CD4-positive, alpha-beta T cell treated with Interleukin-15 for 4 hours (primary cell): Measurements from ENCODE around the gene IMMT.
"Not testable (repeated sequence)": the region's sequence is repeated elsewhere in the genome, so short reads cannot be mapped to it uniquely, and the experiment has no call there.

ENCODE experiments used
- DNase-seq: peaks from one replicate; pipeline ENCODE4 v3.0.0-alpha.2; 2020; ENCODE audit warnings: low spot score

Gene IMMT

GRCh38 chr2:86195055-86195807 is at the start of gene IMMT:
Gene IMMT (minus strand): TSS chr2:86195462. CDS start chr2:86195382, 80 bp downstream.
- DNase-seq, result peak; percentile 86

DNA sequence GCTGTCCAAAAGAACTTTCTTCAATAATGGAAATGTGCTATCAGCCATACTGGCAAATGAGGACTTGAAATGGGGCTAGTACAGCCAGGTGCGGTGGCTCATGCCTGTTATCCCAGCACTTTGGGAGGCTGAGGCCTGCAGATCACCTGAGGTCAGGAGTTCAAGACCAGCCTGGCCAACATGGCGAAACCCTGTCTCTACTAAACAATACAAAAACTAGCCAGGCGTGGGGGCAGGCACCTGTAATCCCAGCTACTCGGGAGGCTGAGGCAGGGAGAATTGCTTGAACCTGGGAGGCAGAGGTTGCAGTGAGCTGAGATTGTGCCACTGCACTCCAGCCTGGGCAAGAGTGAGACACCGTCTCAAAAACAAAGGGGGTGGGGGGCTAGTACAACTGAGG is 49.5 kb upstream of the IMMT start:
- DNase-seq, result not testable (repeated sequence)

DNA sequence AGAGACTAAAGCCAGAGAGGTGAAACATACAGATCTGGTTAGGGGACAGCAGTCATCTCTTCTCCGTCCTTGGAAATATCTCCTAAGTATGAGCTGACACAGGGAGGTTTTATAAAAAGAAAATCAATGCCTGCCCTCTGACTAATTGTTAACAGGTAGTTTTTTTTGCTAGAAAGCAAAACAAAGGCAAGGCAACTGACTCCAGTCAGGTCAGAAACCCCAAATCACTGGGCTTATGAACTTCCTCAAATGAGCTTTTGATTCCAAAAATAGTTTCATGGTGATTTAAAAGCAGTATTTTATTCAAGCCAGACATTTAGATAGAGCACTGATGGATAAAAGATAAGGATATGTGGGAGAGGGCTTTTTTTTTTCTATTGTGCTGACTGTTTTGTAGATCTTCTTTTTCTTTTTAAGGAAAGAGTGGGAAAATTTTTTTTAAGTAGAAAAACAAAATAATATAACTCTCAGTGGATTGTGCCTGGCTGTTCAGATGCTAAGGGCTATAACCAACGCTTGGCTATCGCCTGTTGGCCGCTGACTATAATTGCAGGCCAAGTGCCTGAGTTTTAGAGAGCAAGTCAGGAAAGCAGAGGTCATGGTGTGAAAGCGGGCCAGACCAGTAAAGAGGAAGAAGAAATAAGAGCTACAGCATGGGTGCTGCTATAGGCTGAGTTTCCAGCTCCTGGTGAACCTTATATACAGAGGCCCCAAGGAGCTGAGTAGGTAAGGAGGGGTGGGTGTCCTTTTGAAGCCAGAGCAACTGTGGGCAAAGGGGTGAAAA is 48.9 kb upstream of the IMMT start:
- DNase-seq, result no peak

DNA sequence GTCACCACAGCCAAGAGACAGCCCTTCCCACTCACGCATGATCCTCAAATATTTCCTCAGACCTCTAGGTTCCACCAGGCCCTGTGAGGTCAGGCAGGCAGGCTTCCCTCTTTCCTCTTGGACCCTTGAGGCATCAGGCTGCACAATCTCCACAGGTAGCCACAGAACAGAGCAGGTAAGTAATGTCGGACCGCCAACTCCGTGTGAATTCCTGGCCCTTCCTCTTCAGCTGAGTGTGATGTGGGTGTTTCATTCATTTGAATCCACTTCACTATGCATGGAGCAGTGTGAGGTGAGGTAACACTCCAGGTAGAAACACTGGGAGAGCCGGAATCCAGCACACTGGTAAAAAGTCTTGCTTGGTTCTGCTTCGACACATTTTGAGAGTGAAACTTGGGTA is 48.0 kb upstream of the IMMT start:
- no peak for DNase-seq

GRCh38 chr2:86241611-86242010 is 46.3 kb upstream of the IMMT start:
- no peak for DNase-seq

DNA sequence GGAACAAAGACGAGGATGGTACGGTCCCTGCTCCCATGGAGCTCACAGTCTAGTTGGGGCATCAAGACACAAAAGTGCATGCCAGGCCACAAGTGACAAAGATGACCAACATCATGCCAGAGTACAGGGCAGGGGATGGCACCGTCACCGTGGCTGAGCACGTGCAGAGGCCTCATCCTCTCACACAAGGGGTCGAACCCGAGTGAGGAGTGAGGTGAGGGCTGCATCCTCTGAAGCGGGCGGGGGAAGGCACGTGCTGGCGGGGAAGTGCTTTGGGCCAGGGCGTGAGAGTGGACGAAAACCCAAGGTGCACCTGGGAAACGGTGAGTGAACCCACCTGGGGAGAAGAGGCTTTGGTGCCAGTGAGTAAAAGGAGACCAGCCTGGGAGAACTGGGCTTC is 45.0 kb upstream of the IMMT start:
- no peak for DNase-seq

DNA sequence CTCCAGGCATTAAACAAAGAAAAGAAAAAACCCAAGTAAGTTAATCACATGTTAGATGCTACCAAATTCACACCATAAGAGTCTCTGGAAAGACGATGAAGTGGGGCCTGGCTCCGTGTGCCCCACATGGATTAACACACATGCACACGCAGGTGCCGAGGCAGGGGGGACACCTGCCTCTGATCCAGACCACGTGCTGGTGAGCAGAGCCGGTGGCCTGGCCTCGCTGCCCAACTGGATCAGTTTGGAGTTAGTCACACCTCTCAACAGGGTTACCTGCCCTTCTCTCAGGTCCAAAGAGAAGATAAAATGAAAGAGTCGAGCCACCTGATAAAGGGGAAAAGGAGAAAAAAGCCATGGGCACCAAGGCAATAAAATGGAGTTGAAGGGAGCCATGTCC is 44.5 kb upstream of the IMMT start:
- no peak for DNase-seq

DNA sequence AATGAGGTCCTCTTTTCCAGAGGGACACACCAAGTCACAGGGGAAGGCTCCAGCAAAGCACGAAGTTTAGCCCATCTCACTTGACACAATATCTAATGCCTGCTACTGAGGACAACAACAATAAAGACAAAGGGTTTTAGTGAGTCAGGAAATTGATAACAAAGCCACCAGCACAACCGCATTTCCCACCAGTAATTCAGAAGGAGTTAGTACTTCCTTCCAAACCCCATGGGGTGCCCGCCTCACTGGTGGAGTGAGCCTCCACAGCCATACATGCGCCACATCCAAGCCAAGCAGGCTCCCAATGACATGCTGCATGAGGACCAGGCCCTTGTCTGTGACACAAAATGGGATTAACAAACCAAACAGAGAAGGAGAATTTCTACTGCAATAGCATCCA is 44.1 kb upstream of the IMMT start:
- DNase-seq, result no peak

- DNase-seq, result peak; percentile 32
Observed at GRCh38 chr2:86238354-86238753, 43.1 kb upstream of the IMMT start.

DNA sequence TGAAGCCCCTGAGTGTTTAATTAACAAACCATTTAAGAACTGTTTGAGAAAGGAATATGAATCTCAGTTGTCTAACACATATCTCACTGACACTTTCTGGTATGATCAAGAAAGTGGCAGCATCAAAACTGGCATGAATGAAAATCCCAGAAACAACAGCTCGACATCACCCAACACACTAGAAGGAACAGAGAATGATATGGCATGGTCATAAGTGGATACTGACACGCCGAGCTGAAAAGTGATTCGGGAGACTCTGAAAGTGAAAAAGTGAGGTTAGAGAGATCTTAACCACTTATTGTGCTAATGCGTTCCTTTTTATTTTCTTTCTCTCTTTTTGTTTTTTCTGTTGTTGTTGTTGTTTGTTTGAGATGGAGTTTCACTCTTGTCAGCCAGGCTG is 41.9 kb upstream of the IMMT start:
- DNase-seq, result no peak

DNA sequence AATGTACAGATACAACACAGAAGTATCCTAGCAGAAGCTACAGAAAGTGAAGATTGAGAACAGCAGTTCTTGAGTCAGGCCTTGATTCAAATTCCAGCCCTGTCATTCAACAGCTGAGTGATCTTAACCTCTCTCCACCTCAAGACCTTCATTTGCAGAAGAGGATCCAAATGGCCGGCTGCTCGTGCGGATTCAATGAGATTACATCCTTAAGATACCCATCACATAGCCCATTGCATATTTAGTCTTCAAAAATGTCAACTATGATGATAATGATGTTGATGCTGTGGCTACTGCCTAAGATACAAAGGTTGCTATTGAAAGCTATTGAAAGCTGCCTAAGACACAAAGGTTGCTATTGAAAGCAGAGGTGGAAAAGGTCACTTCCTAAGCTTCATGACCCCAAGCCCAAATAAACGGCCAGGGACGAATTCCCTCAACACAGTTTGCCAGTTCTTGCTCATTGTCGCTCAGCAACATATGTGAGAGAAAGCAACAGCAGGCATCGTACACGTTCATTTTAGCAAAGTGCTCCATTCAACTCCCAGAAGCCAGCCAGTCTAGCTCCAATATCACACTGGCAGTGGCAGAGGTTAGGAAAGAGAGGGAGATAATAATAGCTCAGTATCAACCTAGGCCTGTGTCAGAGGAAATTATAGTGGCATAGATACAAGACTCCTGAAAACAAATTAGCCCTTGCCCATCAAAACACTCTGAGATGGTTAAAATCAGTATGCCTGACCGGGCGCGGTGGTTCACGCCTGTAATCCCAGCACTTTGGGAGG is 40.1 kb upstream of the IMMT start:
- no peak for DNase-seq

DNA sequence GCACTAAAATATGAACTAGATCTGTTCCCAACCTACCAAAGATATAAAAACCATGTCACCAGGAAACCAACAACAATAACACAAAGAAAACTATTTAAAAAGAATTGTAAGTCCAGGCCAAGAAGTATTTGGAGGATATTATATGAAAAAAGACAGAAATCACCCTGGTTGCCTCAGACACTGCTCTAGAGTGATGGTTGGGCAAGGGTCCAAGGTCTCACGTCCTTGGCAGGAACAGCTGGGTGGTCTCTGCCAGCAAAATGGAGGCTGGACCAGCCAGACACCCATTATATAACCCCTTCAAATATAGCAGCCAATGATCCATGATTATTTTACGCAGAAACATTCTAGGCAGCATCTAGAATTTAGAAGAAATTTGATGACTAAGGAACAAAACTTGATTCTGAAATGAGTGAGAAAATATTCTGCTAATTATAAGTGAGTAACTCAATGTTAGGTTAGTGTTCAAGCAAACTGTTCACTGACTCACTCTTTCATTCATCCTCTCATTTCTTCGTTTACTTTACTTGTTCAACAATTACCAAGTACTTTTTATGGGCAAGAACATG is 39.4 kb upstream of the IMMT start:
- DNase-seq, result no peak

GRCh38 chr2:86233436-86233835 is 38.2 kb upstream of the IMMT start:
- no peak for DNase-seq

GRCh38 chr2:86232910-86233309 is 37.6 kb upstream of the IMMT start:
- no peak for DNase-seq

GRCh38 chr2:86232373-86232784 is 37.1 kb upstream of the IMMT start:
- DNase-seq, result no peak

- no peak for DNase-seq
Observed at GRCh38 chr2:86231680-86232372, 36.6 kb upstream of the IMMT start.

DNA sequence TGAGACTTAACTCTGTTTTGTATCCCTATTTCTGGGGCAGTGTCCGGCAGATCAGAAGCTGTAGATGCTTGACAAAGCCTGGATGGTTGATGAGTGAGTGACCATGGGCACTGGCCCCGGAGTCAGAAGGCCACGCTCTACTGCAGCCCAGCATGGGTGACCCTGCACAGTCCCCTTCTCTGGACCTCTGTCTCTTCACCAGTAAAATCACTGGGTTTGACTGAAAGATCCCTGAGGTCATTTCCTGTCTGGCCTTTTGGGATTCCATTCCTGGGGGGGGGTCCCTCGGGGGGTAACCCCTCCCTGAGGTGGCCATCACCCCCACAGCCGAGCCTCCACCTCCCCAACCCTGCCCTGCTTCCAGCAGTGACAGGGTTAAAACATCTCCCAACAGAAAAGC is 35.7 kb upstream of the IMMT start:
- no peak for DNase-seq

DNA sequence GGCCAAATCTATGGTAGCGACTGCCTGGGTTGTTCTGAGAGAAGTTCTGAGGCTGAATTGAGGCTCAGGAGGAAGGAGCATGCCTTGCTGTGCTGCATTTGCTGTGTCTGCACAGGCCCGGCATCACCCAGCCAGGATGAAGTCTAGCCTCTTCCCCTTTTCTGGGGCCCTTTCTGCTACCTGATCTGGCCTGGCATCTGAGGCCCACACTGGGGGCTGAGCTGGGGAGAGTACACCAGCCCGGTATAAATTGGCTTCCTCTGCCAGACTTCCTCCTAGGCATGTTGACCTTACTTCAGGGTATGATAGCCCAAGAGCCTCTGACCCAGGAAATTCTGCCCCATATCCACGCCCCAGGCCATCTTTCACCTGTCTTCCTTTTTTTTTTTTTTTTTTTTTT is 34.0 kb upstream of the IMMT start:
- DNase-seq, result no peak

DNA sequence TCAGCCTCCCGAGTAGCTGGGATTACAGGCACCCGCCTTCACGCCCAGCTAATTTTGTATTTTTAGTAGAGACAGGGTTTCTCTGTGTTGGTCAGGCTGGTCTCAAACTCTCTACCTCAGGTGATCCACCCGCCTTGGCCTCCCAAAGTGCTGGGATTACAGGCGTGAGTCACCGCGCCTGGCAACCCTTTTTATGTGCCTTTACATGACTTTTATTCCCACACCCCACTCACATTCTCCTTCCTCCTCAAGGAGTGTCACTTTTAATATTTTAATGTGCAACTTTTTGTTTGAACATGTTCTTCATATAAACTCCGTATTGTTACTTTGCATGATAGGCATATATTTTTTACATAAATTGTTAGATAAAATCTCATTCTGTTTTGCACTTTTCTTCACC is 33.3 kb upstream of the IMMT start:
- DNase-seq, result not testable (repeated sequence)

GRCh38 chr2:86227685-86228084 is 32.4 kb upstream of the IMMT start:
- DNase-seq, result no peak

- DNase-seq, result no peak
Observed at GRCh38 chr2:86226636-86227520, 31.6 kb upstream of the IMMT start.
